Neural cell (in vitro differentiated cells): ENCODE results near the gene NOB1.

Experiments
- SMC3 ChIP-seq: fragments of 450-650 bp; conservative IDR thresholded peaks from 2 replicates; pipeline ENCODE4 v1.6.1; 2014; ENCODE audit warnings: antibody characterized with exemption, mild to moderate bottlenecking, moderate library complexity; ENCODE audit not compliant: poor library complexity
- TF ChIP-seq, protein P1 (sequence below): fragments of 450-650 bp; IDR thresholded peaks from 2 replicates; pipeline ENCODE4 v1.5.1; 2014; ENCODE audit warnings: antibody characterized with exemption, mild to moderate bottlenecking, moderate library complexity; ENCODE audit not compliant: poor library complexity, severe bottlenecking

DNA sequence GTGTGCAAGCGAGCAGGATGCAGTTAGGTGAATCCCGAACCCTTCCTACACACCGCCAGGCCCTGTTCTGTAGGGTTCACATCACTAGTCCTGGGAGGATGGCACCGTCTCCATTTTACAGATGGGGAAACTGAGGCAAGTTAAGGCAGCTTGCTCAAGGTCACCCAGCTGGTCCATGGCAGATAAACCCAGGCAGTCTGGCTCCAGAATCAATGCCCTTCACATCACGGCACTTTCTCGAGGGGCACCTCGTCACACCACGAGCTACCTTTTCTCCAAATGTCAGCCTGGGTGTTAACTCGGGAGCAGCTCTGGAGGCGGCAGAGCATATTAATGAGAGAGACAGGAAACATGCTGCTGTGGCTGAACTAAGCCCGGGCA lies 9.5 kb downstream of the NOB1 start:
- TF ChIP-seq, protein P1, sequence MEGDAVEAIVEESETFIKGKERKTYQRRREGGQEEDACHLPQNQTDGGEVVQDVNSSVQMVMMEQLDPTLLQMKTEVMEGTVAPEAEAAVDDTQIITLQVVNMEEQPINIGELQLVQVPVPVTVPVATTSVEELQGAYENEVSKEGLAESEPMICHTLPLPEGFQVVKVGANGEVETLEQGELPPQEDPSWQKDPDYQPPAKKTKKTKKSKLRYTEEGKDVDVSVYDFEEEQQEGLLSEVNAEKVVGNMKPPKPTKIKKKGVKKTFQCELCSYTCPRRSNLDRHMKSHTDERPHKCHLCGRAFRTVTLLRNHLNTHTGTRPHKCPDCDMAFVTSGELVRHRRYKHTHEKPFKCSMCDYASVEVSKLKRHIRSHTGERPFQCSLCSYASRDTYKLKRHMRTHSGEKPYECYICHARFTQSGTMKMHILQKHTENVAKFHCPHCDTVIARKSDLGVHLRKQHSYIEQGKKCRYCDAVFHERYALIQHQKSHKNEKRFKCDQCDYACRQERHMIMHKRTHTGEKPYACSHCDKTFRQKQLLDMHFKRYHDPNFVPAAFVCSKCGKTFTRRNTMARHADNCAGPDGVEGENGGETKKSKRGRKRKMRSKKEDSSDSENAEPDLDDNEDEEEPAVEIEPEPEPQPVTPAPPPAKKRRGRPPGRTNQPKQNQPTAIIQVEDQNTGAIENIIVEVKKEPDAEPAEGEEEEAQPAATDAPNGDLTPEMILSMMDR, result no peak
- TF ChIP-seq SMC3, result no peak
